Measurements from ENCODE around the gene RTN4R. TPM values are rescaled to one million over a fixed set of nuclear protein-coding genes. Genes with fewer than 3 reads are reported as not detected.
A peak's percentile ranks its signal among the peaks of the same experiment; 100 is the strongest.

RTN4R gene
- total and polyA plus RNA-seq, 2 of the 13 experiments (the other 11 are each of a cell fraction or from before 2014, with no cell fraction given): 0.22 to 0.77 TPM

- no peak for TF ChIP-seq ZNF740 (CRISPR knock-in tag; IDR thresholded peaks at IDR 0.05)
- no peak for TF ChIP-seq RBM22 (optimal IDR thresholded peaks at IDR 0.05; ENCODE audit: low read length)
- peak; percentile 59; the same call in 1 of the 2 replicates for TF ChIP-seq HHEX (CRISPR knock-in tag; IDR thresholded peaks at IDR 0.05)
- no peak for TF ChIP-seq ZNF251 (CRISPR knock-in tag; IDR thresholded peaks at IDR 0.05)
- no peak for TF ChIP-seq RAD21 (CRISPR knock-in tag; IDR thresholded peaks at IDR 0.05)
- TF ChIP-seq NR3C1 (CRISPR knock-in tag; IDR thresholded peaks at IDR 0.05): no peak
- no peak for TF ChIP-seq ZNF652 (CRISPR knock-in tag; IDR thresholded peaks at IDR 0.05; ENCODE audit: borderline replicate concordance, low read depth)
- no peak for TF ChIP-seq NPAS2 (CRISPR knock-in tag; IDR thresholded peaks at IDR 0.05; ENCODE audit: borderline replicate concordance)
- TF ChIP-seq PAXIP1 (CRISPR knock-in tag; conservative IDR thresholded peaks at IDR 0.05): peak; percentile 41
- no peak for TF ChIP-seq MLX (CRISPR knock-in tag; IDR thresholded peaks at IDR 0.05)
- no peak for TF ChIP-seq ZNF205 (CRISPR knock-in tag; IDR thresholded peaks at IDR 0.05)
- TF ChIP-seq ZNF614 (CRISPR knock-in tag; IDR thresholded peaks at IDR 0.05; ENCODE audit: borderline replicate concordance): no peak
- no peak for TF ChIP-seq ZBTB10 (CRISPR knock-in tag; IDR thresholded peaks at IDR 0.05; ENCODE audit: borderline replicate concordance)
- peak; percentile 68; the same call in 1 of the 2 replicates for TF ChIP-seq HNF1A (IDR thresholded peaks at IDR 0.05; ENCODE audit: low read depth)
- TF ChIP-seq HNF1A (CRISPR knock-in tag; IDR thresholded peaks at IDR 0.05; ENCODE audit: borderline replicate concordance): no peak; the same call in 1 of the 2 replicates
- no peak for TF ChIP-seq NKX3-1 (CRISPR knock-in tag; IDR thresholded peaks at IDR 0.05)
- TF ChIP-seq GATAD1 (CRISPR knock-in tag; IDR thresholded peaks at IDR 0.05): no peak
- no peak for TF ChIP-seq ZSCAN12 (CRISPR knock-in tag; IDR thresholded peaks at IDR 0.05)
- TF ChIP-seq ZSCAN31 (CRISPR knock-in tag; IDR thresholded peaks at IDR 0.05; ENCODE audit: low read depth): 0 out of 2 replicates have a peak, but pooled peaks have one; percentile 20
- TF ChIP-seq ISL2 (CRISPR knock-in tag; IDR thresholded peaks at IDR 0.05): no peak
These were observed 64.4 kb downstream of the RTN4R start (continued) for GRCh38 chr22:20203552-20204201.

All from HepG2 (cell line).